ENCODE results near the gene ZFHX3.

The ZFHX3 gene

GRCh38 chr16:73015612-73016487 is 32.1 kb downstream of the ZFHX3 start:
- intact Hi-C loops (cut with DNase I; ENCODE audit: low total_unique reads): no loop called here
- Histone ChIP-seq H3K27ac (peak overlapping the region in 1 of 2 donors; percentile 99), H3K9me3 (no peaks in the 10 kb centered on the region), H3K36me3 (no peaks in the 10 kb centered on the region), H3K27me3 (no peaks in the 10 kb centered on the region), H3K4me1 (peaks cover 4 to 98% (median 61%) of the 10 kb centered on the region in 4 donors), H3K4me3 (no peak overlapping the region)
- peak in 1 of 2 donors; percentile 56 for DNase-seq
- no peak for TF ChIP-seq CTCF (IDR thresholded peaks at IDR 0.05)

GRCh38 chr16:73014768-73015167 is 33.2 kb downstream of the ZFHX3 start:
- H3K27ac ChIP-seq: no peak overlapping the region

GRCh38 chr16:73013974-73014373 is 34.0 kb downstream of the ZFHX3 start:
- Histone ChIP-seq H3K36me3 (no peaks in the 10 kb centered on the region), H3K4me3 (no peak overlapping the region), H3K27ac (no peak overlapping the region), H3K27me3 (no peaks in the 10 kb centered on the region), H3K4me1 (peaks cover 4 to 97% (median 50%) of the 10 kb centered on the region in 4 donors), H3K9me3 (no peaks in the 10 kb centered on the region)
- intact Hi-C loops (cut with DNase I; ENCODE audit: low total_unique reads): no loop called here
- DNase-seq: no peak
- no peak for TF ChIP-seq CTCF (IDR thresholded peaks at IDR 0.05)

More at GRCh38 chr16:73014768-73015167, 33.2 kb downstream of the ZFHX3 start:
- DNase-seq: no peak
- TF ChIP-seq CTCF (IDR thresholded peaks at IDR 0.05): no peak
- Histone ChIP-seq H3K4me3 (no peak overlapping the region), H3K36me3 (no peaks in the 10 kb centered on the region), H3K27me3 (no peaks in the 10 kb centered on the region), H3K4me1 (peaks cover 4 to 98% (median 58%) of the 10 kb centered on the region in 4 donors), H3K9me3 (no peaks in the 10 kb centered on the region)
- intact Hi-C loops (cut with DNase I; ENCODE audit: low total_unique reads): no loop called here

- TF ChIP-seq CTCF (IDR thresholded peaks at IDR 0.05): no peak
- H3K27me3 ChIP-seq: no peaks in the 10 kb centered on the region
- H3K4me1 ChIP-seq: peaks cover 4 to 95% (median 39%) of the 10 kb centered on the region in 4 donors
- H3K4me3 ChIP-seq: no peak overlapping the region
- DNase-seq: peak in 1 of 2 donors; percentile 41
- no peaks in the 10 kb centered on the region for H3K9me3 ChIP-seq
- intact Hi-C loops (cut with DNase I; ENCODE audit: low total_unique reads): no loop called here
- no peak overlapping the region for H3K27ac ChIP-seq
- H3K36me3 ChIP-seq: no peaks in the 10 kb centered on the region
Measured at GRCh38 chr16:73012341-73012740, 35.6 kb downstream of the ZFHX3 start.

- intact Hi-C loops (cut with DNase I; ENCODE audit: low total_unique reads): no loop called here
- Histone ChIP-seq H3K27ac (no peak overlapping the region), H3K4me1 (peaks cover 4 to 95% (median 35%) of the 10 kb centered on the region in 4 donors), H3K4me3 (no peak overlapping the region), H3K36me3 (no peaks in the 10 kb centered on the region), H3K27me3 (no peaks in the 10 kb centered on the region), H3K9me3 (no peaks in the 10 kb centered on the region)
- TF ChIP-seq CTCF (IDR thresholded peaks at IDR 0.05): no peak
- peak in 1 of 2 donors; percentile 32 for DNase-seq
Measured at GRCh38 chr16:73011926-73012325, 36.0 kb downstream of the ZFHX3 start.
